WTC11 (cell line): ENCODE measurements around the gene KLK11.

Experiments used
- ATF3 ChIP-seq: sonication (generic); formaldehyde crosslinking; conservative IDR thresholded peaks from 2 replicates; pipeline ENCODE4 v1.8.1; 2022; ENCODE audit warnings: mild to moderate bottlenecking, missing genetic modification reagents
- CTCF ChIP-seq: fragments of 200-600 bp; IDR thresholded peaks from 2 replicates; pipeline ENCODE4 v1.8.0; 2022; ENCODE audit warnings: antibody characterized with exemption
- MAX ChIP-seq: sonication (generic); formaldehyde crosslinking; IDR thresholded peaks from 2 replicates; pipeline ENCODE4 v1.8.0; 2022; ENCODE audit warnings: mild to moderate bottlenecking, missing genetic modification reagents

- TF ChIP-seq CTCF, result no peak
- TF ChIP-seq ATF3 (CRISPR knock-in tag), result no peak
- TF ChIP-seq MAX (CRISPR knock-in tag), result no peak
Measured at GRCh38 chr19:51010066-51010795, 16.2 kb downstream of the KLK11 start.
